ENCODE data around the gene NXT2.

Gene NXT2

GRCh38 chrX:109536439-109537323 is at the start of gene NXT2:
NXT2 (plus strand) TSS chrX:109536844; CDS start chrX:109537007, 163 bp downstream.
- H4K20me1 ChIP-seq, result no peaks in the 10 kb centered on the region
- peak within 1 kb of the TSS; percentile 80 to 95 (median 89) for H3K27ac ChIP-seq
- peak within 1 kb of the TSS; percentile 45 to 67 (median 57) for H3K4me2 ChIP-seq
- peak within 1 kb of the TSS; percentile 79 to 91 (median 87) for H3K9ac ChIP-seq
- peaks cover 0 to 6% (median 0%) of the 10 kb centered on the region in 11 experiments; a peak in 3 of 22 replicates for H3K9me3 ChIP-seq (replicated peaks in 1 of 11)
- peaks cover 0 to 31% (median 15%) of the 10 kb centered on the region in 11 experiments; a peak in 19 of 22 replicates for H3K27me3 ChIP-seq
- no peaks in the 10 kb centered on the region for H3K36me3 ChIP-seq
- no peak for TF ChIP-seq Cebpa-rat (IDR thresholded peaks at IDR 0.05)
- H3K4me1 ChIP-seq, result peaks cover 0 to 23% (median 11%) of the 10 kb centered on the region in 10 experiments; a peak in 12 of 20 replicates
- peak within 1 kb of the TSS; percentile 52 to 71 (median 64) for H3K4me3 ChIP-seq

GRCh38 chrX:109487640-109488039 is 49.0 kb upstream of the NXT2 start:
- H3K9ac ChIP-seq, result 0 out of 22 replicates have a peak overlapping the region, but pooled peaks of 1 of the 11 experiments have one; percentile 2
- no peaks in the 10 kb centered on the region; a peak in 1 of 22 replicates for H4K20me1 ChIP-seq
- H3K4me1 ChIP-seq, result peaks cover 0 to 28% (median 18%) of the 10 kb centered on the region in 10 experiments; a peak in 16 of 20 replicates
- peak overlapping the region in 7 of 11 experiments; percentile 8 to 71 (median 55); a peak in 12 of 22 replicates for H3K27ac ChIP-seq
- H3K36me3 ChIP-seq, result no peaks in the 10 kb centered on the region
- H3K9me3 ChIP-seq (replicated peaks in 1 of 11), result peaks cover 0 to 9% (median 2%) of the 10 kb centered on the region in 11 experiments; a peak in 3 of 22 replicates
- H3K4me2 ChIP-seq, result peak overlapping the region in 10 of 11 experiments; percentile 6 to 65 (median 37); a peak in 14 of 22 replicates
- TF ChIP-seq Cebpa-rat (IDR thresholded peaks at IDR 0.05), result 0 out of 22 replicates have a peak, but pooled peaks of 2 of the 11 experiments have one; percentile 19 to 31
- no peak overlapping the region for H3K4me3 ChIP-seq
- H3K27me3 ChIP-seq, result peaks cover 62 to 85% (median 73%) of the 10 kb centered on the region in 11 experiments

GRCh38 chrX:109489174-109489573 is 47.5 kb upstream of the NXT2 start:
- peak overlapping the region in 5 of 11 experiments; percentile 46 to 71 (median 55); a peak in 2 of 22 replicates for H3K27ac ChIP-seq
- TF ChIP-seq Cebpa-rat (IDR thresholded peaks at IDR 0.05), result no peak
- H3K36me3 ChIP-seq, result no peaks in the 10 kb centered on the region
- H3K9ac ChIP-seq, result 0 out of 22 replicates have a peak overlapping the region, but pooled peaks of 1 of the 11 experiments have one; percentile 12
- H3K4me3 ChIP-seq, result no peak overlapping the region
- H3K27me3 ChIP-seq, result peaks cover 62 to 85% (median 73%) of the 10 kb centered on the region in 11 experiments
- peaks cover 0 to 9% (median 2%) of the 10 kb centered on the region in 11 experiments; a peak in 3 of 22 replicates for H3K9me3 ChIP-seq (replicated peaks in 1 of 11)
- no peaks in the 10 kb centered on the region; a peak in 1 of 22 replicates for H4K20me1 ChIP-seq
- H3K4me2 ChIP-seq, result peak overlapping the region in 5 of 11 experiments; percentile 15 to 65 (median 54); a peak in 5 of 22 replicates
- H3K4me1 ChIP-seq, result peaks cover 0 to 28% (median 18%) of the 10 kb centered on the region in 10 experiments; a peak in 16 of 20 replicates

GRCh38 chrX:109498434-109498833 is 38.2 kb upstream of the NXT2 start:
- no peaks in the 10 kb centered on the region for H3K9me3 ChIP-seq (replicated peaks in 1 of 11)
- no peak overlapping the region for H3K9ac ChIP-seq
- TF ChIP-seq Cebpa-rat (IDR thresholded peaks at IDR 0.05), result no peak
- H3K27ac ChIP-seq, result no peak overlapping the region
- H3K4me2 ChIP-seq, result no peak overlapping the region
- no peak overlapping the region for H3K4me3 ChIP-seq
- H3K4me1 ChIP-seq, result no peaks in the 10 kb centered on the region
- H3K27me3 ChIP-seq, result peaks cover 80 to 100% (median 96%) of the 10 kb centered on the region in 11 experiments
- no peaks in the 10 kb centered on the region; a peak in 1 of 22 replicates for H4K20me1 ChIP-seq
- H3K36me3 ChIP-seq, result no peaks in the 10 kb centered on the region

GRCh38 chrX:109501176-109501575 is 35.5 kb upstream of the NXT2 start:
- Histone ChIP-seq H3K9ac (no peak overlapping the region), H3K4me1 (no peaks in the 10 kb centered on the region), H3K27ac (no peak overlapping the region), H3K4me3 (no peak overlapping the region), H3K4me2 (no peak overlapping the region), H3K27me3 (peaks cover 68 to 100% (median 90%) of the 10 kb centered on the region in 11 experiments), H3K9me3 (replicated peaks in 1 of 11) (no peaks in the 10 kb centered on the region), H4K20me1 (no peaks in the 10 kb centered on the region; a peak in 1 of 22 replicates), H3K36me3 (no peaks in the 10 kb centered on the region)
- TF ChIP-seq Cebpa-rat (IDR thresholded peaks at IDR 0.05), result no peak

GRCh38 chrX:109508915-109509314 is 27.7 kb upstream of the NXT2 start:
- Histone ChIP-seq H3K4me3 (no peak overlapping the region), H3K27ac (no peak overlapping the region), H3K27me3 (peaks cover 40 to 92% (median 69%) of the 10 kb centered on the region in 11 experiments), H3K4me1 (no peaks in the 10 kb centered on the region), H3K9me3 (replicated peaks in 1 of 11) (0 out of 22 replicates have a peak, but pooled peaks cover 0 to 5% (median 0%) of the 10 kb centered on the region in 11 experiments), H3K36me3 (no peaks in the 10 kb centered on the region), H3K9ac (no peak overlapping the region), H4K20me1 (no peaks in the 10 kb centered on the region), H3K4me2 (no peak overlapping the region)
- no peak for TF ChIP-seq Cebpa-rat (IDR thresholded peaks at IDR 0.05)

GRCh38 chrX:109511113-109511512 is 25.5 kb upstream of the NXT2 start:
- no peaks in the 10 kb centered on the region for H3K36me3 ChIP-seq
- H3K9ac ChIP-seq, result no peak overlapping the region
- no peak overlapping the region for H3K27ac ChIP-seq
- peaks cover 39 to 92% (median 74%) of the 10 kb centered on the region in 11 experiments for H3K27me3 ChIP-seq
- no peaks in the 10 kb centered on the region for H4K20me1 ChIP-seq
- H3K9me3 ChIP-seq (replicated peaks in 1 of 11), result 0 out of 22 replicates have a peak, but pooled peaks cover 0 to 5% (median 0%) of the 10 kb centered on the region in 11 experiments
- H3K4me2 ChIP-seq, result no peak overlapping the region
- no peaks in the 10 kb centered on the region for H3K4me1 ChIP-seq
- no peak for TF ChIP-seq Cebpa-rat (IDR thresholded peaks at IDR 0.05)
- no peak overlapping the region for H3K4me3 ChIP-seq

GRCh38 chrX:109519001-109519400 is 17.6 kb upstream of the NXT2 start:
- Histone ChIP-seq H3K27me3 (peaks cover 32 to 67% (median 58%) of the 10 kb centered on the region in 11 experiments), H3K27ac (no peak overlapping the region), H3K9me3 (replicated peaks in 1 of 11) (no peaks in the 10 kb centered on the region), H3K9ac (no peak overlapping the region), H3K36me3 (no peaks in the 10 kb centered on the region), H3K4me3 (no peak overlapping the region), H4K20me1 (no peaks in the 10 kb centered on the region), H3K4me1 (no peaks in the 10 kb centered on the region), H3K4me2 (no peak overlapping the region)
- TF ChIP-seq Cebpa-rat (IDR thresholded peaks at IDR 0.05), result no peak
